ENCODE measurements around the gene PROB1.

- TF ChIP-seq EZH2 (IDR thresholded peaks at IDR 0.05; ENCODE audit: borderline replicate concordance) (no peak), CTCF (IDR thresholded peaks at IDR 0.05; ENCODE audit: poor library complexity) (no peak)
Observed at GRCh38 chr5:139369181-139369580, 25.7 kb downstream of the PROB1 start.

Measured in hepatocyte (in vitro differentiated cells).